HEK293 (cell line): ENCODE results near the gene CACYBP.
A peak's percentile ranks its signal among the peaks of the same experiment; 100 is the strongest.

Experiments used
- BCL11A ChIP-seq: fragments of 450-650 bp; formaldehyde crosslinking; IDR thresholded peaks from 2 replicates; pipeline ENCODE4 v1.5.1; 2016; ENCODE audit warnings: low read depth, missing biosample characterization, missing genetic modification characterization
- GLI2 ChIP-seq: fragments of 450-650 bp; formaldehyde crosslinking; IDR thresholded peaks from 2 replicates; pipeline ENCODE4; 2017; ENCODE audit warnings: missing biosample characterization, missing genetic modification characterization, low read depth, borderline replicate concordance
- MEIS1 ChIP-seq: sonication (generic); formaldehyde crosslinking; IDR thresholded peaks from 2 replicates; pipeline ENCODE4 v1.8.1; 2022; ENCODE audit warnings: missing genetic modification reagents, mild to moderate bottlenecking, borderline replicate concordance
- OSR2 ChIP-seq: fragments of 450-650 bp; formaldehyde crosslinking; IDR thresholded peaks from 2 replicates; pipeline ENCODE4 v1.5.1; 2016; ENCODE audit warnings: missing biosample characterization, missing genetic modification characterization
- SP7 ChIP-seq: fragments of 450-650 bp; formaldehyde crosslinking; IDR thresholded peaks from 2 replicates; pipeline ENCODE4 v1.5.1; 2016; ENCODE audit warnings: missing biosample characterization, missing genetic modification characterization
- ZBTB10 ChIP-seq: fragments of 450-650 bp; formaldehyde crosslinking; IDR thresholded peaks from 2 replicates; pipeline ENCODE4 v1.5.1; 2016; ENCODE audit warnings: missing biosample characterization, missing genetic modification characterization
- ZBTB17 ChIP-seq: fragments of 450-650 bp; formaldehyde crosslinking; IDR thresholded peaks from 2 replicates; pipeline ENCODE4 v1.5.1; 2016; ENCODE audit warnings: missing biosample characterization, missing genetic modification characterization
- ZBTB20 ChIP-seq: fragments of 450-650 bp; formaldehyde crosslinking; IDR thresholded peaks from 2 replicates; pipeline ENCODE4 v1.5.1; 2016; ENCODE audit warnings: missing biosample characterization, missing genetic modification characterization
- ZBTB21 ChIP-seq: fragments of 450-650 bp; formaldehyde crosslinking; IDR thresholded peaks from 2 replicates; pipeline ENCODE4 v1.5.1; 2017; ENCODE audit warnings: missing biosample characterization, missing genetic modification characterization
- ZBTB44 ChIP-seq: fragments of 450-650 bp; IDR thresholded peaks from 2 replicates; pipeline ENCODE4 v1.5.1; 2018; ENCODE audit warnings: missing biosample characterization, mild to moderate bottlenecking, missing genetic modification characterization
- ZNF138 ChIP-seq: fragments of 450-650 bp; formaldehyde crosslinking; IDR thresholded peaks from 2 replicates; pipeline ENCODE4 v1.5.1; 2016; ENCODE audit warnings: missing biosample characterization, missing genetic modification characterization, borderline replicate concordance
- ZNF16 ChIP-seq: fragments of 450-650 bp; formaldehyde crosslinking; IDR thresholded peaks from 2 replicates; pipeline ENCODE4 v1.5.1; 2016; ENCODE audit warnings: low read depth, missing biosample characterization, missing genetic modification characterization
- ZNF18 ChIP-seq: fragments of 450-650 bp; formaldehyde crosslinking; IDR thresholded peaks from 2 replicates; pipeline ENCODE4 v1.5.1; 2016; ENCODE audit warnings: missing biosample characterization, missing genetic modification characterization
- ZNF184 ChIP-seq: fragments of 450-650 bp; IDR thresholded peaks from 2 replicates; pipeline ENCODE4 v1.5.1; 2018; ENCODE audit warnings: missing biosample characterization, mild to moderate bottlenecking, missing genetic modification characterization
- ZNF274 ChIP-seq, 2 experiments: fragments of 200-500 bp in 1 of 2; fragments of 450-650 bp in 1 of 2; sonication (Bioruptor generic) in 1 of 2; formaldehyde crosslinking in 1 of 2; IDR thresholded peaks; 2 replicates each; pipeline versions ENCODE4 v1.5.1 to v1.6.1; 2014 to 2016; ENCODE audit warnings: borderline replicate concordance in 1 of 2, inconsistent platforms in 1 of 2, low read length in 1 of 2, missing biosample characterization in 1 of 2, missing genetic modification characterization in 1 of 2
- ZNF335 ChIP-seq: fragments of 450-650 bp; formaldehyde crosslinking; conservative IDR thresholded peaks from 2 replicates; pipeline ENCODE4 v1.5.1; 2016; ENCODE audit warnings: missing biosample characterization, missing genetic modification characterization
- ZNF501 ChIP-seq: fragments of 450-650 bp; formaldehyde crosslinking; IDR thresholded peaks from 2 replicates; pipeline ENCODE4 v1.5.1; 2016; ENCODE audit warnings: missing biosample characterization, missing genetic modification characterization
- ZNF530 ChIP-seq: fragments of 450-650 bp; formaldehyde crosslinking; IDR thresholded peaks from 2 replicates; pipeline ENCODE4 v1.5.1; 2016; ENCODE audit warnings: low read depth, missing biosample characterization, missing genetic modification characterization
- ZNF548 ChIP-seq: fragments of 450-650 bp; formaldehyde crosslinking; IDR thresholded peaks from 2 replicates; pipeline ENCODE4 v1.5.1; 2016; ENCODE audit warnings: missing biosample characterization, missing genetic modification characterization
- ZNF561 ChIP-seq: fragments of 450-650 bp; IDR thresholded peaks from 2 replicates; pipeline ENCODE4 v1.5.1; 2018; ENCODE audit warnings: missing biosample characterization, missing genetic modification characterization, borderline replicate concordance
- ZNF677 ChIP-seq: fragments of 450-650 bp; IDR thresholded peaks from 2 replicates; pipeline ENCODE4 v1.5.0; 2018; ENCODE audit warnings: missing biosample characterization, mild to moderate bottlenecking, missing genetic modification characterization, moderate library complexity
- TF ChIP-seq, protein P1 (sequence below): fragments of 450-650 bp; formaldehyde crosslinking; optimal IDR thresholded peaks from 2 replicates; pipeline ENCODE3; 2016; ENCODE audit warnings: missing biosample characterization, mild to moderate bottlenecking, missing genetic modification characterization
- TF ChIP-seq, protein P2 (sequence below): fragments of 450-650 bp; formaldehyde crosslinking; IDR thresholded peaks from 2 replicates; pipeline ENCODE4 v1.5.1; 2016; ENCODE audit warnings: missing biosample characterization, missing genetic modification characterization
- TF ChIP-seq, protein P3 (sequence below): fragments of 450-650 bp; formaldehyde crosslinking; conservative IDR thresholded peaks from 2 replicates; pipeline ENCODE4 v1.5.1; 2016; ENCODE audit warnings: low read depth, missing biosample characterization, missing genetic modification characterization

CACYBP gene

GRCh38 chr1:174999216-174999935, 371 bp upstream of the CACYBP start (continued):
- TF ChIP-seq, protein P1, sequence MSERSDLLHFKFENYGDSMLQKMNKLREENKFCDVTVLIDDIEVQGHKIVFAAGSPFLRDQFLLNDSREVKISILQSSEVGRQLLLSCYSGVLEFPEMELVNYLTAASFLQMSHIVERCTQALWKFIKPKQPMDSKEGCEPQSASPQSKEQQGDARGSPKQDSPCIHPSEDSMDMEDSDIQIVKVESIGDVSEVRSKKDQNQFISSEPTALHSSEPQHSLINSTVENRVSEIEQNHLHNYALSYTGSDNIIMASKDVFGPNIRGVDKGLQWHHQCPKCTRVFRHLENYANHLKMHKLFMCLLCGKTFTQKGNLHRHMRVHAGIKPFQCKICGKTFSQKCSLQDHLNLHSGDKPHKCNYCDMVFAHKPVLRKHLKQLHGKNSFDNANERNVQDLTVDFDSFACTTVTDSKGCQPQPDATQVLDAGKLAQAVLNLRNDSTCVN (tag by site-specific recombination): no peak
- TF ChIP-seq MEIS1 (CRISPR knock-in tag): no peak
- TF ChIP-seq ZNF530: no peak
- peak; percentile 99 for TF ChIP-seq ZNF335
- peak; percentile 99 for TF ChIP-seq ZBTB21 (tag by site-specific recombination)
- no peak for TF ChIP-seq ZNF548
- TF ChIP-seq ZNF18 (tag by site-specific recombination): no peak
- peak; percentile 89 for TF ChIP-seq ZBTB17
- TF ChIP-seq, protein P2, sequence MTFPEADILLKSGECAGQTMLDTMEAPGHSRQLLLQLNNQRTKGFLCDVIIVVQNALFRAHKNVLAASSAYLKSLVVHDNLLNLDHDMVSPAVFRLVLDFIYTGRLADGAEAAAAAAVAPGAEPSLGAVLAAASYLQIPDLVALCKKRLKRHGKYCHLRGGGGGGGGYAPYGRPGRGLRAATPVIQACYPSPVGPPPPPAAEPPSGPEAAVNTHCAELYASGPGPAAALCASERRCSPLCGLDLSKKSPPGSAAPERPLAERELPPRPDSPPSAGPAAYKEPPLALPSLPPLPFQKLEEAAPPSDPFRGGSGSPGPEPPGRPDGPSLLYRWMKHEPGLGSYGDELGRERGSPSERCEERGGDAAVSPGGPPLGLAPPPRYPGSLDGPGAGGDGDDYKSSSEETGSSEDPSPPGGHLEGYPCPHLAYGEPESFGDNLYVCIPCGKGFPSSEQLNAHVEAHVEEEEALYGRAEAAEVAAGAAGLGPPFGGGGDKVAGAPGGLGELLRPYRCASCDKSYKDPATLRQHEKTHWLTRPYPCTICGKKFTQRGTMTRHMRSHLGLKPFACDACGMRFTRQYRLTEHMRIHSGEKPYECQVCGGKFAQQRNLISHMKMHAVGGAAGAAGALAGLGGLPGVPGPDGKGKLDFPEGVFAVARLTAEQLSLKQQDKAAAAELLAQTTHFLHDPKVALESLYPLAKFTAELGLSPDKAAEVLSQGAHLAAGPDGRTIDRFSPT (tag by site-specific recombination): no peak
- TF ChIP-seq SP7: peak; percentile 93
- peak; percentile 50 for TF ChIP-seq ZNF561 (tag by site-specific recombination)
- TF ChIP-seq ZNF274 (IDR thresholded peaks at IDR 0.05; ENCODE audit: low read length): no peak
- TF ChIP-seq ZNF274 (tag by site-specific recombination; IDR thresholded peaks at IDR 0.05; ENCODE audit: borderline replicate concordance): no peak
- TF ChIP-seq, protein P3, sequence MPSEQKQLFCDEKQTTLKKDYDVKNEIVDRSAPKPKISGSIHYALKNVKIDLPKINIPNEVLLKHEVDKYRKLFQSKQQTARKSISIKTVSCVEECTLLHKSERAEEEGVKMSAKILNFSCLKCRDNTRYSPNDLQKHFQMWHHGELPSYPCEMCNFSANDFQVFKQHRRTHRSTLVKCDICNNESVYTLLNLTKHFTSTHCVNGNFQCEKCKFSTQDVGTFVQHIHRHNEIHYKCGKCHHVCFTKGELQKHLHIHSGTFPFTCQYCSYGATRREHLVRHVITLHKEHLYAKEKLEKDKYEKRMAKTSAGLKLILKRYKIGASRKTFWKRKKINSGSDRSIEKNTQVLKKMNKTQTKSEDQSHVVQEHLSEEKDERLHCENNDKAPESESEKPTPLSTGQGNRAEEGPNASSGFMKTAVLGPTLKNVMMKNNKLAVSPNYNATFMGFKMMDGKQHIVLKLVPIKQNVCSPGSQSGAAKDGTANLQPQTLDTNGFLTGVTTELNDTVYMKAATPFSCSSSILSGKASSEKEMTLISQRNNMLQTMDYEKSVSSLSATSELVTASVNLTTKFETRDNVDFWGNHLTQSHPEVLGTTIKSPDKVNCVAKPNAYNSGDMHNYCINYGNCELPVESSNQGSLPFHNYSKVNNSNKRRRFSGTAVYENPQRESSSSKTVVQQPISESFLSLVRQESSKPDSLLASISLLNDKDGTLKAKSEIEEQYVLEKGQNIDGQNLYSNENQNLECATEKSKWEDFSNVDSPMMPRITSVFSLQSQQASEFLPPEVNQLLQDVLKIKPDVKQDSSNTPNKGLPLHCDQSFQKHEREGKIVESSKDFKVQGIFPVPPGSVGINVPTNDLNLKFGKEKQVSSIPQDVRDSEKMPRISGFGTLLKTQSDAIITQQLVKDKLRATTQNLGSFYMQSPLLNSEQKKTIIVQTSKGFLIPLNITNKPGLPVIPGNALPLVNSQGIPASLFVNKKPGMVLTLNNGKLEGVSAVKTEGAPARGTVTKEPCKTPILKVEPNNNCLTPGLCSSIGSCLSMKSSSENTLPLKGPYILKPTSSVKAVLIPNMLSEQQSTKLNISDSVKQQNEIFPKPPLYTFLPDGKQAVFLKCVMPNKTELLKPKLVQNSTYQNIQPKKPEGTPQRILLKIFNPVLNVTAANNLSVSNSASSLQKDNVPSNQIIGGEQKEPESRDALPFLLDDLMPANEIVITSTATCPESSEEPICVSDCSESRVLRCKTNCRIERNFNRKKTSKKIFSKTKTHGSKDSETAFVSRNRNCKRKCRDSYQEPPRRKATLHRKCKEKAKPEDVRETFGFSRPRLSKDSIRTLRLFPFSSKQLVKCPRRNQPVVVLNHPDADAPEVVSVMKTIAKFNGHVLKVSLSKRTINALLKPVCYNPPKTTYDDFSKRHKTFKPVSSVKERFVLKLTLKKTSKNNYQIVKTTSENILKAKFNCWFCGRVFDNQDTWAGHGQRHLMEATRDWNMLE: peak; percentile 99
- TF ChIP-seq BCL11A (tag by site-specific recombination): no peak
- TF ChIP-seq ZBTB20: peak; percentile 35; the same call in 1 of the 2 replicates
- no peak for TF ChIP-seq GLI2
- TF ChIP-seq ZNF138 (tag by site-specific recombination): no peak
- no peak for TF ChIP-seq OSR2 (tag by site-specific recombination)
- TF ChIP-seq ZNF501: peak; percentile 97
- TF ChIP-seq ZNF184: no peak
- no peak for TF ChIP-seq ZBTB10
- no peak for TF ChIP-seq ZNF16 (tag by site-specific recombination)
- TF ChIP-seq ZNF677: no peak
- TF ChIP-seq ZBTB44 (tag by site-specific recombination): no peak
